ENCODE data around the gene CNPY4.

CNPY4 gene

DNA sequence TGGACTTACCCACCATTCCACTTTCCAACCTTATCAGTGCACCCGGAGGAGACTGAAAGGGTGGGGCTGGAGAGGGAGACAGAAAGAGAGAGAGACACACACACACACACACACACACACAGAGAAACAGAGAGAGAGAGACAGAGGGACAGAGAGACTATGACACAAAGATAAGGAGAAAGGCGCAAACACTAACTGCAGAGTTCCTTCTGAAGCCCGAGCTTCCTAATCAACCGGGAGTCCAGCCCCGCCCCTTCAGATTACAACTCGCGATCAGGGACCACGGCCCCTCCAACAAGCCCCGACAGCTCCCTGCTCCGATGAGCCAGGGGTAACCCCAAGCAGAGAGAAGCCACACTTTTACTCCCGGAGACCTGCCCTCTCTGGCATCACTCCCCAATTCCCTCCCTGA is 48.5 kb downstream of the CNPY4 start:
- DNase-seq (ENCODE audit: low spot score) = no peak

DNA sequence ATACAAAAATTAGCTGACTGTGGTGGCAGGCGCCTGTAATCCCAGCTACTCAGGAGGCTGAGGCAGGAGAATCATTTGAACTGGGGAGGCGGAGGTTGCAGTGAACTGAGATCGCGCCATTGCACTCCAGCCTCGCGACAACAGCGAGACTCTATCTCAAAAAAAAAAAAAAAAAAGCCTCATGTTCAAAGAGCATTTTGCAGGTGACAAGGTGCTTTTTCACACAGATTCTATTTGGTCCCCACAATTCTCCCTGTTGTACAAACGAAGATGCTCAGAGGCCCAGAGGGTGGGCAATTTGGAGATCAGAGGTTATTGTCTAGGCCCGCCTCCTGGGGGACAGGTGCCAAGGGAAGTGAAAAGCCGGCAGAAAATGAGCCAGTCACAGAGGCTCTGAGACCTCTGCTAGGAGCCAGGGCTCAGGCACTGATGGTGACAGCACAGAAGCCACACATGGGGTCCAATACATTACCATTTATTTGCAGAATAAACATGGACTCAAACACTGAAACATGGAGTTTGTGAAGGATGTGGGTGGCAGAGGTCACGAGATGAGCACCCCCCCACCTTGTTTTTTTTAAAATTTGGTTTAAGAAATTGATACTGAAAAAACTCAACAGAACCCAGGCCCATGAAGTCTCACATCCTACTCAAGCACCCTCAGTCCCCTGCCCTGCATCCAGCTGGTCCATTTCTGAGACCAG is 49.9 kb downstream of the CNPY4 start:
- no peak for DNase-seq (ENCODE audit: low spot score)

DNA sequence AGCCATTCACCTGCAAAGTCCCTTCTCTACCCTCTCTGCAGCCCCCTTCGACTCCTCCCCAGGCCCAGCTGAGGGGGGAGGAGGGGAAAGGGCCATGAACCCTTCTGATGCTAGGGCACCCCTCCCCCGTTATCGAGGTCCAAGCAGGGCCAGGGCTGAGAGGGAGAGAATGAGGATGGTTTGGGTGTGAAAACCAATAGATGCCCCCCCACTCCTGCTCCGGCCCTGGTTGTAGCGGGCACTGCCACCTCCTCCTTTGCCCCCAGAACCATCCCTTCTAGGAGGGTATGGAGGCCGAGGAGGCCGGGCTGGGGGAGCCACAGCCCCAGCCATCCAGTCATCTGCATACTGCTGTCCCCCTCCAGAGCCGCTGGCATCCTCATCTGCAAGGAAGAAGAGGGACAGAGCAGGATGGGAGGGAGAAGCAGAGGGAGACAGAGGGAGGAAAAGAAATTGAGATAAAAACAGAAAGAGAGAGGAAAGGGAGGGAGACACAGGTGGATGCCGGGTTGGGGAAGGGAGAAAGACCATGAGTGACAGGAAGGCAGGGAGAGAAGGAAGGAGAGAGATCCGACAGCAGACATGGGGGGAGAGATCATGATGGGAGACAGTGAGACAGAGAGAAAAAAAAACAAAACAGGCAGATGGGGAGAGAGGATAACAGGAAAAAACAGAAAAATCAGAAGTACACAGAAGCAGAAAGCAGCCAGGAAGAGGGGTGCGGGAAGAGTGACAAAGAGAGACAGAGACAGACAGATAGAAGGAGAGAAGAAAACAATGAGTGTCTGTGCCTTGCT is 50.9 kb downstream of the CNPY4 start:
- no peak for DNase-seq (ENCODE audit: low spot score)

DNA sequence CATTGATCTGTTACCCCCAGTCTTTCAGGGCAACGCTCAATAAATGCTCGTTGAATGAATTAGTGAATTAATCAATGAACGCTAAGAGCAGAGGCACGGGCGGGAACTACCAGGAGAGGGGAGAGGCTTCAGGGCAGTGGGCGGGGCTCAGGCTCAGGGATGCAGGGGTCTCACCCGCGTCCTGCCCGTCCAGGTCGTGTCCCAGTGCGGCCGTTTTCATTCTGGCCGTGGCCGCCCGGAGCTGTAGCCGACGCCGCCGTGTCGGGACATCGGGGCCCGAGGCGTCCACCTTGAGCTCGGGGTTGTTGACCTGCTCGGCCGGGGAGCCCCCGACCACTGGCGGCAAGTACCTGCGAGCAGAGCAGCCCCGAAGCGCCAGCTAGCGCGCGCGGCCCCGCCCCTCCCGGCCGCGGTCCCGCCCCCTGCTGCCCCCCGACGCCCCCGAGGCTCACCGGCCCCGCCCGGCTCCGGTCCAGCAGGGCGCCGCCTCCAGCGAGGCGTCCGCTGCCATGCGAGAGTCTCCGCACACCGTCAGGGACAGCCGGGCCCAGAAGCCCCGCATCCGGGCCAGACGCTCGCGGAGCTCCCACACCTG is 51.8 kb downstream of the CNPY4 start:
- no peak for DNase-seq (ENCODE audit: low spot score)

DNA sequence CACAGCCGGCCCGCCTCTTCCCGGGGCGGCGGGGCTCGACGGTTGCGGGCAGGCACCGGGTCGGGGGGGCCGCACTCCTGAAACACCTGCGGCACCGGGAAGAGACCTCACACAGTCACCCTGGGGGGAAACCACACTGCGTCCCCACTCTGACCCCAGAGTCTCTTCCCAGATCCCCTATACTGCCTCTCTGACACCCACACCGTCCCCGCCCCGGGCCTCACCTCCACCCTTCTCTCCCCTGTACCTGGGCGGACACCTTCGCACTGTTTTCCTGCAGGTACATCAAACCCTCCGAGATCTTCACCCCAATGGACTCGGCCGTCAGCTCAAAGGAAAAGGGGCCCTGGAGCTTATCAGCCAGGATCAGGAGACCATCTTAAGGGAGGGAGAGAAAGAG is 52.4 kb downstream of the CNPY4 start:
- DNase-seq (ENCODE audit: low spot score) = no peak

DNA sequence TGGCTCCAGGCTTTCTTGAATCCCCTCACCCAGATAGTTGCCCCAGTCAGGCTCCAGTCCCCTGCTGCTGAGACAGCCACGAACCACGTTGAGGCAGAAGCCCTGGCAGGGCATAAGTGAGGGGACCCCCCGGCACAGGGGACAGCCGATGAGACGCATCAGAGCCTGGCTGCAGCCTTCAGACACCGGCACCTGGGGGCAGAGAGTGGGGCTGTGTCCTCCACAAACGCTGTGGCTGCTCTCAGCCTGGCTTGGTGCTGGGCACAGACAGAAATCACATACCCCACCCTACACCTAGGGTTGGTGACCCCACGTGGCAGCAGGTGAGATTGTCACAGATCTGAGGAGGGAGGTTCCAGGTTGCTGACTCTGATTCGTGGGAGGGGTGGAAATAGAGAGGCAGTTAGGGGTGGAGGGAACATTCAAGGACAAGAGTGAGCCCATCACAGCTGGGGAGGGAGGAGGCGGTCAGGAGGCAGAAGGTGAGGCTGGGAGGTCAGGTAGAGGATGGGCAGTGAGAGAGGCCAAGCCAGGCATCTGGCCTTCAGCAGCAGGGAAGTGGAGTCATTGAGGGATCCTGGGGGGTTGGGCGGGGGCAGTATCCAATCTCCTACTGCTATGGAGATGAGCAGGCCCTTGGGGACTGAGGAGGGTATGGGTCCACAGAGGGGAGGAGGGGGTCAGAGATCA is 54.5 kb downstream of the CNPY4 start:
- no peak for DNase-seq (ENCODE audit: low spot score)

DNA sequence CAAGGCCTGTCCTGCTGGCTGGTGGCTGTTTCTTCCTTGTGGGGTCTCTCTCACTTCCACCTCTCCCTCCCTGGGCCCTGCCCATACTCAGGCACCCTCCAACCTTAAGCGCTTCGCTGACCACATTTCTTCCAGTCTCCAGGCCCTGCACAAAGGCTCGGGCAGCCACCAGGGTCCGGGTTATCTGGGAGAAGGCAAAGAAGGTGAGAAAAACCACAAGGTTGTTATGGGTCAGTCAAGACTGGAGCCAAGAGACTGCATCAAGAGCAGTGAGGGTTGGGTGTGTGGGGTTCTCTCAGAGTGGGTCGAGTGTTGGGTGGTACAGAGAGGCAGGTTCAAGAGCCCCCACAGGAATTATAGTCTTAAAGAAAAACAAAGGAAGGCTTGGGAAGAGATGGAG is 55.1 kb downstream of the CNPY4 start:
- no peak for DNase-seq (ENCODE audit: low spot score)

All from kidney tubule cell (primary cell).